GM18507 (cell line): ENCODE measurements around the gene MFSD2B.
A peak's percentile ranks its signal among the peaks of the same experiment; 100 is the strongest.
"Not testable (repeated sequence)": the region's sequence is repeated elsewhere in the genome, so short reads cannot be mapped to it uniquely, and the experiment has no call there.

Source experiments
- DNase-seq: peaks from one replicate; pipeline ENCODE4 v3.0.0; 2011; ENCODE audit warnings: low read depth; ENCODE audit not compliant: insufficient read length; ENCODE audit errors: extremely low spot score
- FAIRE-seq: peaks from 2 replicates; lab custom pipeline; 2011; peaks lifted over from hg19 to GRCh38; lab: Jason Lieb, UNC

The MFSD2B gene

DNA sequence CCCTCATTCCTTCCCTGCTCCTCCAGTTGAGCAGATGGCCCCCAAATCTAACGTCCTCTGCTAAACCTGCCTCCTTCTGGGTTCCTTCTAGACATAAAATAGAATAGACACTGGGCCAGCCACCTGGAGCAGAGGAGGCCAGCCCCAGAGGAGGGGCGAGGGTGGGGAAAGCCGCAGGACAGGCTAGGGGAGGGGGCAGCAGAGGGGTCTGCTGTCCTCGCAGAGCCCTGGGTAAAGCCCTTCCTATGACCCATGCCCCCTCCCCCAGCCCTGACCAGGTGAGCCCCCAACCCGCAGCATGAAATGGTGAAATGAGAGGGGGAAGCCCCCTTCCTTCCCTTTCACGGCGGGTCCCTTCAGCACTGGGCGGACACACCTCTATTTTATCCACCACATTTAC, 7.8 kb downstream of the MFSD2B start:
- FAIRE-seq (no peak), DNase-seq (no peak)

DNA sequence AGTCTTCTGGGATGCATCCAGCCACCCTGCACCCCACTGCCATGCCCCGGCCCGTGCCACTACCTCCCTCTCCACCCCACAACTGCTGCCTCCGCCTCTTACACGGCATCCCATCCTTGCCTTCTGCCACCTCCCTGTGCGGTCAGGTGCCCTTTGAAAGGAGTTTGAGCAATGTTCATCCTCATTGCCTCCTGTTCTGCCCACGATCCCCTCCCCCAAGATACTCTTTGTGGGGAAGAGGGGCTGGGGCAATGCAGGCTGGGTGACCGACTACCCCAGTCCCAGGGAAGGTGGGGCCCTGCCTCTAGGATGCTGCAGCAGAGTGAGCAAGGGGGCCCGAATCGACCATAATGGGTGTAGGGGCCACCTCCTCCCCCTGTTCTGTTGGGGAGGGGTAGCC, 8.4 kb downstream of the MFSD2B start:
- DNase-seq, result no peak
- FAIRE-seq, result no peak

DNA sequence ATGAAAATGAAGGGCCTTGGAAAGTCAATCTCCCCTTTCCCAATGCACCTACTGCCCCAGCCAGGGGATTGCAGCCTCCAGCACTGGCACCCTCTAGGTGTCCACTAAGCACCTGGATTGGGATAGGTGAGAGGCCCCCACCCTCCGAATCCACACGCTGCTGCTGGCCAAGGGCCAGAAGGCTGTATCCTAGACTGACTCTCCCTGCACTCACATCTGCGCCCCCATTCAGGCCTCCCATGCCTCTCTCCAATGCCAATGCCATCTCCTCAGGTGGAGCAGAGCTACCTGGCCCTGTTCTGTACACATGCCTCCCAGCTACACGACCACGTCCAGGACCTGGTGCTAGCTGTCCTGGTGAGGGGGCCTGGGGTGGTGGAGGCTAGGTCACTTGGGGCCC, 9.8 kb downstream of the MFSD2B start:
- DNase-seq (no peak), FAIRE-seq (no peak)

DNA sequence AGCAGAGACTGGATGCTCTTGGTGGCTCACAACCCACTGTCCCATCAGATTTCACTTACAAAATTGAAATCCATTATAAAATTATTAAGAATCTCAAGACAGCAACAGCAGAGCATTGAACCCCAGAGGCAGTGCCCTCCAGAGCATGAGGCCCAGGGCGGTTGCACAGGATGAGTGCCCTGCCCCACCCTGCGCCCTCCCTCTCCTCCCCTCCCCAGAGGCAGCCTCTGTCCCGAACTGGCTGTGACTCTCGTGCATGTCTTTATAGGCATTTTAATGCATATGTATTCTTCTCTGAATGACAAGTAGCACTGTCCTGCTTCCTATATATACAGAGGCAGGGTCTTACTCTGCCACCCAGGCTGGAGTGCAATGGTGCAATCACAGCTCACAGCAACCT, 10.4 kb downstream of the MFSD2B start:
- FAIRE-seq (no peak), DNase-seq (no peak)

DNA sequence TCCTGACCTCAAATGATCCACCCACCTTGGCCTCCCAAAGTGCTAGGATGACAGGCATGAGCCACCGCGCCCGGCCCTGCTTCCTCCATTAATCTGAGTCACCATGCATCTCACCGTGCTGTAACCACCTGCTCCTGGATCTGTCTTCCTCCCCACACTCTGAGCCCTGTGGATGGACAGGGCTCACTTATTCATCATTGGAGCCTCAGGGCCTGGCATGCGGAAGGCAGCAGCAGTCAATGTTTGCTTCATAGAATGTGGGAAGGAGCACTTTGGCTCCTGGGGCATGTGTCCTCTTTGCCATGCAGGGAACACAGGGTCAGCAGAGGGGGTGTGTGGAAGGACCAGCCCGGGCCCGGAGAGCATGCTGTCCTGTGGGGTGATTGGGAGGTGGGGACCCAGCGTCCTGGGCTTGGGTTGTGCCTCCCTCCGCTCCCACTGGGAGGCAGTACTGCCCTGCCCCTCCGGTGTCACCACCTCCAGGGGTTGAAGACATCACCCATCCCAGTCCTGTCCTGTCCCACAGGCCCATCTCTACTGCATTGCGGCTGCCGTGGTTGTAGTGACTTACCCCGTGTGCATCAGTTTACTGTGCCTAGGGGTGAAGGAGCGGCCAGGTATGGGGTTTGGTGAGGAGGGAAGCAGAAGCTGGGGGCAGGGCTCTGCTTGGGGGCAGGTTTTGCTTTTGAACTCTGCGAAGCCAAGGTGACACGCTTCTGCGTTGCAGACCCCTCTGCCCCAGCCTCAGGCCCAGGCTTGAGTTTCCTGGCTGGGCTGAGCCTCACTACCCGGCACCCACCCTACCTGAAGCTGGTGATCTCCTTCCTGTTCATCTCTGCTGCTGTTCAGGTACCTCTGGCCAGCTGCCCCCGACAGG, 11.5 kb downstream of the MFSD2B start:
- DNase-seq, result no peak
- FAIRE-seq, result no peak

DNA sequence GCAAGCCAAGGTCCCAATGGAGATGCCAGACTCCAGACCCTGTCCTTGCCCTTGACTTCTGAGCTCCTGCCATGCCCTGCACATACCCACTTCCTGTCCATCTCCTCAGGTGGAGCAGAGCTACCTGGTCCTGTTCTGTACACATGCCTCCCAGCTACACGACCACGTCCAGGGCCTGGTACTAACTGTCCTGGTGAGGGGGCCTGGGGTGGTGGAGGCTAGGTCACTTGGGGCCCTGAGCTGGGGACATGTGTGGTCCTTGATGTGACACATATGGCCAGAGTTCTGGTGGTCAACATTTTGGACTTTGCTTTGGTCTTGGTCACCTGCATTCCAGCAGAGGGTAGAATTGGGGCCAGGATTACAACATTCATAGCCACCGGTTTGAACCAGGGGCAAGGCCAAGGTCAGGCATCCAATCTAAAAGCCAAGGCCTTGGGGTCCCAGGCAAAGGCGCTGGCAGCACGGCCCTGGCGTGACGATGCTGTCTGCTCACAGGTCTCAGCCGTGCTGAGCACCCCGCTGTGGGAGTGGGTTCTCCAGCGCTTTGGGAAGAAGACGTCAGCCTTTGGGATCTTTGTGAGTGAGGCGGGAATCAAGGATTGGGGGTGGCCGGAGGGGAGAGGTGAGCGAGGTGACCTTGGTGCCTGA, 12.6 kb downstream of the MFSD2B start:
- no peak for DNase-seq
- FAIRE-seq, result no peak

DNA sequence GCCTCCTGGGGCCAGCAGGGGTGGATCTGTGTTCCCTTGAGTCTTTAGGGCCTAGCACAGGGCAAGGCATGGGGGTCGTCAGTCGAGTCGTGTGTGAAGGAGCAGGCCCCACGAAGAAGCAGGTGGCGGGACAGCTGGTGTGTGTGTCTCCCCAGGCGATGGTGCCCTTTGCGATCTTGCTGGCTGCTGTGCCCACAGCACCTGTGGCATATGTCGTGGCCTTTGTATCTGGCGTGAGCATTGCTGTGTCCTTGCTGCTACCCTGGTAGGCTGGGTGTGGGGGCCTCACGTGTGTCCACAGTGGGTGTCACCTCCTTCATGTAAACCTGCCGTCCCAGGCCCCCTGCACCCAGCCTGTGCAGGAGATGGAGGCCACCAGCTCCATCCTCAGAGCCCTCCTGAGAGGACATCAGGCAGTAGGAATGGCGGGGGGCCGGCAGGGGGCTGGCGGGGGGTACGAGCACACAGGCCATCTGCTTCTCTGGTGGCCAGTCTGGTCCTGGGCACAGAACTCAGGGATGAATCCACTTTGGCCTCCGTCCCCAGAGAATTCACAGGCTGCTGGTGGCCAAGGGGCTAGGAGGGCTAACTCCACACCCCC, 13.2 kb downstream of the MFSD2B start:
- DNase-seq, result no peak
- FAIRE-seq, result no peak

DNA sequence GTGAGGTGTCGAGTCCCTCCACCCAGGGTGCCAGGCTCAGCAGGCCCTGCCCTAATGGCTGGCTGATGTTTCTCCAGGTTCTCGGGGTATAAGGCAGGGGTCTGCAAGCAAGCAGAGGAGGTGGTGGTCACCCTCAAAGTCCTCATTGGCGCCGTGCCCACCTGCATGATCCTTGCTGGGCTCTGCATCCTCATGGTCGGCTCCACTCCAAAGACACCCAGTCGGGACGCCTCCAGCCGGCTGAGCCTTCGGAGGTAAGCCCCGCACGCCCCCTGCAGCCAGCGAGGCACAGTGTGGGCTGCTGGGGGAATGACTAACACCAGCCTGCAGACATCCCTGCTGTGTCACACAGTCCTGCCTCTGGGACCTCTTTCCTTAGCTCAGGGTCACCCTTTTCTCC, 14.1 kb downstream of the MFSD2B start:
- no peak for FAIRE-seq

DNA sequence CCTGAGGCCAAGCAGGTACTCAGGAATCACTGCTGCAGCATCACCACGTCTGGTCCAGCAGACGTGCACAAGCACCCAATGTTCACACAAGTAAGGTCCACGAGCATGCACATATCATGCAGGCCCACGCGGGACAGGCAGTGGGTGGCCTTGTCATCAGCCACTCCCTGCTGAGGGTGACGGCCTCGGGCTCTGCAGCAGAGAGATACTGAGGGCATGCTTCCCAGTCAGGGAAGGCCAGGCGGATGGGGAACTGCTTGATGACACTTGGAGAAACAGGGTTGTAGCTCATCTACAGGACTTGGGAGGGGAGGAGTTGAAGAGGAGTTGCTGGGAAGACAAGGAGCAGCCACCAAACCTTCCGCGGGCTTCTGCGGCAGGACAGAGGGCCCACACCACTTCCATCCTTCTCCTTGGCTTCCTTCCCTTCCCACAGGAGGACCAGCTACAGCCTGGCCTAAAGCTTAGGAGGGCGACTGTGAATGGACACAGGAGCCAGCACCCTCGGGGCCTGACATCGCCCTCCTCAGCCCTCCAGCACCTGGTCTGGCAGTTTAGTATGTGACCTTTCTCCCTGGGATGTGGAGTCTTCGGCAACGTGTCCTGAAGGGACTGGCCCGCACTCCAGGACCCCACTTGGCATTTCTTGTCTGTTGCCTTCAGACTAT, 15.2 kb downstream of the MFSD2B start:
- FAIRE-seq (no peak), DNase-seq (no peak)

More for the DNA sequence above, 14.1 kb downstream of the MFSD2B start:
- DNase-seq, result no peak

DNA sequence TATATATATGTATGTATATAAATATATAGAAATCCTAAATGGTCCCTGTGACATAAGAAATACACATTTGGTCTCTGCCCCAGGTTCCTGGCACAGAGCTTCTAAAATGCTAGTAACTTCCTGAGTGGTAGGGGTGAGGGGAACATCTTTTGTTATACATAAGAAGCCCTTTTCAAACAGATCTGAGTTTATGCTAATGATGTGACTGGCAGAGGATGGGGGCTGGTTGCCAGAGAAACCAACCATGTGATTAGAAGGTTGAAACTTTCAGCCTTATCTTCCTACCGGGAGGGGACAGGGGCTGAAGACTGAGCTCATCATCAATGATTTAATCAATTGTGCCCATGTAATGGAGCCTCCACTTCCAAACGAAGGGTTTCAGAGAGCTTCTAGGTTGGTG, 16.3 kb downstream of the MFSD2B start:
- FAIRE-seq (no peak), DNase-seq (no peak)

DNA sequence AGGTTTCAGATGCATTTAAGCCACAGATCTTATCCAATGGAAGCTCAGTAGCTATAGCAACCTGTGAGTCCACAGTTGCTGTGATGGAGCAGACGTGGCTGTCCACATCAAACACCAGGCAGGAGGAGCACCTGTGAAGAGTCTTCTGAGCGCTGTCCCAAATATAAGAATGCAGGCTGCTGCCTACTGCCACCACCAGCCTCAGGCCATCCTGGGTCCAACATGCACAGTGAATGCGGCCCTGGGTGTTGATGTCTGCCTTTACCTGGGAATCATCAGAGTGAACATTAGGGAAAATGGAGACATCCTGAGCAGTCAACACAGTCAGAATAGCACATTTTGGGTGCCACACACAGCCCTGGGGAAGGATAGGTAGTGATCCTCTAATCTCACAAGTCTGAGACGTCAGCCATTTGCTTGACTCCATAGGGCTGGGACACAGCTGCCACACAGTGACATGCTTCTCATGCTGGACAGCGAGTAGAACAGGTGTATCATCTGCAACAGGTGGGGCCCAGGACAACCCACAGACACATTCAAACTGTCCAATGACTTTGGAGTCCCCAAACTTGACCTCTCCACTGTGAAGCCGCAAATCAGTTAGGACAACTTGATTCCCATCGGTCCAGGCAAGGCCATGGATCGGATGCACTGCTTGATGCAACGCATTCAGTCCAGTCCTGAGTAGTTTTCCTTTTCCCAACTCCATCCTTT, 29.1 kb downstream of the MFSD2B start:
- no peak for FAIRE-seq

DNA sequence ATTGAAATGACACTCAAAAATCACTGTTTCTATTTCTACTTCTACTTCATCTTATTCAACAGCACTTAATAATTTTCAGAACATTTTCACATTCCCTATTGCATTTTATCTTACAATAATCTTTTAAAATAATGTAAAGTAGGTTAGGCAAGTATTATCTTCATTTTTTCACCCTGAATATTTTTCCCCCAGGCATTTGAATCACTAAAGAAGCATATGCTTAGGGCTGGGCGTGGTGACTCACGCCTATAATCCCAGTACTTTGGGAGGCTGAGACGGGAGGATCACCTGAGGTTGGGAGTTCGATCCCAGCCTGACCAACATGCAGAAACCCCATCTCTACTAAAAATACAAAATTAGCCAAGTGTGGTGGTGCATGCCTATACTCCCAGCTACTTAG, 30.6 kb downstream of the MFSD2B start:
- FAIRE-seq (no peak), DNase-seq (no peak)

More for the DNA sequence above, 29.1 kb downstream of the MFSD2B start:
- DNase-seq, result no peak

DNA sequence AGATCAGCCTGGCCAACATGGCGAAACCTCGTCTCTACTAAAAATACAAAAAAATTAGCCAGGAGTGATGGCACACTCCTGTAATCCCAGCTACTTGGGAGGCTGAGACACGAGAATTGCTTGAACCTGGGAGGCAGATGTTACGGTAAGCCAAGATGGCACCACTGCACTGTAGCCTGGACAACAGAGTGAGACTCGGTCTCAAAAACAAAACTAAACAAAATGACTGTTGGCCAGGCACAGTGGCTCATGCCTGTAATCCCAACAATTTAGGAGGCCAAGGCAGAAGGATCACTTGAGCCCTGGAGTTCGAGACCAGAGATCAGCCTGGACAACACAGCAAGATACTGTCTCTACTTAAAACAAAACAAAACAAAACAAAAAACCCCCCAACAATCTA, 33.2 kb downstream of the MFSD2B start:
- DNase-seq, FAIRE-seq: not testable (repeated sequence)

DNA sequence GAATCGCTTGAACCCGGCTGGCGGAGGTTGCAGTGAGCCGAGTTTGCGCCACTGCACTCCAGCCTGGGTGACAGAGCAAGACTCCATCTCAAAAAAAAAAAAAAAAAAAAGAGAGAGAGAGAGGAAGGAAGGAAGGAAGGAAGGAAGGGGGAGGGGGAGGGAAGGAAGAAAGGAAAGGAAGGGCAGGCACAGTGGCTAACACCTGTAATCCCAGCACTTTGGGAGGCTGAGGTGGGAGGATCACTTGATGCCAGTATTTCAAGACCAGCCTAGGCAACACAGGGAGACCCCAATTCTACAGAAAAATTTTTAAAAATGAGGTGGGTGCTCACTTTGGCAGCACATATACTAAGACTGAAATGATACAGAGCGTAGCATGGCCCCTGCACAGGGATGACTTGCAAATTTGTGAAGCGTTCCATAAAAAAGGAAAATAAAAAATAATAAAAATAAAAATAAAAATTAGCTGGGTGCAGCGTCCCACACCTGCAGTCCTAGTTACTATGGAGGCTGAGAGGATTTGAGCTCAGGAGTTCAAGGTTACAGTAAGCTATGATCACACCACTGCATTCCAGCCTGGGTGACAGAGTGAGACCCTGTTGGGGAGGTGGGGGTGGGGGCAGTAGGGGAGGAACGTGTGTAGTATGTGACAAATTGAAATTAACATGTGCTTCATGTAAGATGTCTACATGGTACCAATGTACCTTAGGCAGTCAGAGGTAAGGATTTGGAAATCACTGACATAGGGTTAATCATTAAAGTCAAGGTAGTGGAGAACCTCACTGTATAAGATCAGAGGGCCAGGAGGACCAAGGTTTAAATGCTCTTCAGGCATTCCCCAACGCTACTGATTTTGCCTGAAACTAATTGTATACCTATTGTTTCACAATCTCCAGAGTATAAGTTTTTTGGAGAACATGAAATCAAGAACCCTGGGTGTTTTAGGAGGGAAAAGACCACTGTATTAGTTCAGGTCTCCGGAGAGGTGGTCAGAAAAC, 35.9 kb downstream of the MFSD2B start:
- peak; percentile 26 for FAIRE-seq
- DNase-seq, result no peak

DNA sequence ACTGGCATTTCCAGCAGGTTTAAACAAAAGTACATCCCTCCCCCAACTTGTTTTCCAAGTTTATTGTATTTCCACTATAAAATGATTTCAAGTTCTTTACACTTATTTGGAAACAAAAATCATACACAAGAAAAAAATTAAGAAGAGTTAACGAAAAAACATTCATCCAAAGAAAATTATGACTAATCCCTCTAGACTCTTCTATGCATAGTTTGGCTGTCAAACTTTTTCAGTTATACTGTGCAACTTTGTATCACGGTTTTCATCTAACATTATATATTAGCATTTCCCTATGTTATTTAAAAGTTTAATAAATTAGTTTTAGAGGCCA, 36.7 kb downstream of the MFSD2B start:
- DNase-seq (no peak), FAIRE-seq (no peak)

DNA sequence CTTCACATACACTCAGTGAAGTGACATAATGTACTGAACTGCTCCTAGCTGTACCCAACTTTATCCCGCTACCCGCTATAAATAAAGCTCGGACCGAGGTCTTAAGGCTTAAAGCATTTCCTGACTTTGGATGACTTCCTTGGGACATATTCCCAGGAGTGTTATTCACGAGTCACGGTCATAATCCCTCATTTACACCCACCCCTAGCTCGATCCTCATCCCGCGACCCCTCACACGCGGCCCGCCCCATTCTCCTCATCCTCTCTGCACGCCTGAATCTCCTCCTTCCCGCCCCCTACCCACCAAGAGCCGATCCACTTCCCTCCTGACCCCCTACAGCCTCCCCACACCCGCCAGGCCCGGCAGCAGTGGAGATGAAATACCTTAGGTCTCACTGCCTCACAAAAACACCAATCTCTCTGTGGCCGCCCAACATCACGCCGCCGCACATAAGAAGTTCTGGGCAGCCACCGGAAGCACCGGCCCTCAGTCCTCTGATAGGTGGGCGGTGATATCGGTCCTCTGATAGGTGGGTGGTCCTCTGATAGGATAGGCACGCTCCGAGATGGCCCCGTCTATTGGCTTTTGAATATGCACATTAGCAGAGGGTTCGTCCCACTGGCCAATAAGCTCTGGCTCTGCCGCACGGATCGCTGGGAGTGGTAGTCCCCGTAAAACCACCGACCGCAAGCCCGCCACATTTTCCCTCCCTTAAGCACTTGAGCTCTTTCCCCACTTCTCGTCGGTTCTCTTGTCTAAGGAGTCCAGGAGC, 37.2 kb downstream of the MFSD2B start, which contains the start of gene WDCP:
TSS of gene WDCP (minus strand) at position 462 of the 773 bp plus-strand sequence. CDS start 7,897 bp downstream, outside the sequence.
- DNase-seq, result peak; percentile 79
- FAIRE-seq, result peak; percentile 99

DNA sequence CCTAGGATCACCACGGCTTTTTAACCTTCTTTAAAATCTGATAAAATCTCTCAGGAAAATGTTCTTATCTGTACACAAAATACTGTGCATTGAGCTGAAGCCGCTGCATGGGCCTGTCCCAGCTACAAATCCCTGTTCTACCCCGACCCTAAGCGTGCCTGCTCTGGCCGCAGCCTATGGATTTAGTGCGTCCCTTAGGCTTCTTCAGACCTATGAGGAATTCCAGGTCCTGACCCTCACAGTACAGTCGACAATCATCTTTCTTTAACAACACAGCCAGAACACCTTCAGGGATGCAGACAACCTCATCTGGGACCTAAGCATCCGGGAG, 37.8 kb downstream of the MFSD2B start:
- FAIRE-seq, result no peak
- no peak for DNase-seq
